Esophagus squamous epithelium (tissue), 4 donors: ENCODE results near the gene MIXL1.

Experiments
- POLR2A ChIP-seq, 4 donors: fragments of 450-650 bp; IDR thresholded peaks; one replicate each; pipeline ENCODE4 v1.6.1; 2017; ENCODE audit warnings: antibody characterized with exemption in 4 of 4, mild to moderate bottlenecking in 4 of 4, moderate library complexity in 3 of 4
- TF ChIP-seq, protein P1 (sequence below), 6 experiments: fragments of 450-650 bp in 4 of 6; fragments of 200-600 bp in 2 of 6; sonication (generic) in 2 of 6; IDR thresholded peaks; one replicate each; pipeline ENCODE4 v1.5.1; 2016 to 2019; ENCODE audit warnings: antibody characterized with exemption in 6 of 6, mild to moderate bottlenecking in 4 of 6, moderate library complexity in 4 of 6

DNA sequence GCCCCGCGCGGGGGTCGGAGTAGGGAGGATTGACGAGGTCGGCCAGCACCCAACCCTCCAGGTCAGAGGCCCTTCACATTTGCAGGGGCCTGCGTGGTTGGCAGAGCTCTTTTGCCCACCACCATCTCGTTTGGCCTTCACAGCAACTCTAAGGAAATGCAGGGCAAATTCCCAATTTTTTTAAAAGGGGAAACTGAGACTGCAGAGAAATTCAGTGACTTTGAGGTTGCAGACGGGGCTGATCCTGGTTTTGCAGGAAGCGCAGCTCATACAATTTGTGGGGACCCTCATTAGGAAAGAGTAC lies 36.5 kb upstream of the MIXL1 start:
- TF ChIP-seq, protein P1, sequence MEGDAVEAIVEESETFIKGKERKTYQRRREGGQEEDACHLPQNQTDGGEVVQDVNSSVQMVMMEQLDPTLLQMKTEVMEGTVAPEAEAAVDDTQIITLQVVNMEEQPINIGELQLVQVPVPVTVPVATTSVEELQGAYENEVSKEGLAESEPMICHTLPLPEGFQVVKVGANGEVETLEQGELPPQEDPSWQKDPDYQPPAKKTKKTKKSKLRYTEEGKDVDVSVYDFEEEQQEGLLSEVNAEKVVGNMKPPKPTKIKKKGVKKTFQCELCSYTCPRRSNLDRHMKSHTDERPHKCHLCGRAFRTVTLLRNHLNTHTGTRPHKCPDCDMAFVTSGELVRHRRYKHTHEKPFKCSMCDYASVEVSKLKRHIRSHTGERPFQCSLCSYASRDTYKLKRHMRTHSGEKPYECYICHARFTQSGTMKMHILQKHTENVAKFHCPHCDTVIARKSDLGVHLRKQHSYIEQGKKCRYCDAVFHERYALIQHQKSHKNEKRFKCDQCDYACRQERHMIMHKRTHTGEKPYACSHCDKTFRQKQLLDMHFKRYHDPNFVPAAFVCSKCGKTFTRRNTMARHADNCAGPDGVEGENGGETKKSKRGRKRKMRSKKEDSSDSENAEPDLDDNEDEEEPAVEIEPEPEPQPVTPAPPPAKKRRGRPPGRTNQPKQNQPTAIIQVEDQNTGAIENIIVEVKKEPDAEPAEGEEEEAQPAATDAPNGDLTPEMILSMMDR (IDR thresholded peaks at IDR 0.05): peak in 2 of 6 experiments; percentile 18 to 32
- no peak for TF ChIP-seq POLR2A (IDR thresholded peaks at IDR 0.05)
